Stimulated activated CD4-positive, alpha-beta T cell treated with anti-CD3 and anti-CD28 coated beads, Interleukin-15, amount 100 ng/mL, for 24 hours (primary cell): ENCODE data around the gene MR1.

Experiments used
- DNase-seq: peaks from one replicate; pipeline ENCODE4 v3.0.0-alpha.2; 2020

MR1 gene

GRCh38 chr1:181064702-181065101 lies 30.9 kb downstream of the MR1 start:
- no peak for DNase-seq

- DNase-seq, result no peak
Measured at GRCh38 chr1:181073638-181074037, 39.9 kb downstream of the MR1 start.

- DNase-seq, result no peak
Measured at GRCh38 chr1:181075766-181076350, 42.1 kb downstream of the MR1 start.

GRCh38 chr1:181076852-181077251 lies 43.1 kb downstream of the MR1 start:
- DNase-seq, result no peak

GRCh38 chr1:181077576-181078242 lies 43.9 kb downstream of the MR1 start:
- no peak for DNase-seq

GRCh38 chr1:181079382-181079781 lies 45.6 kb downstream of the MR1 start:
- no peak for DNase-seq

- no peak for DNase-seq
Measured at GRCh38 chr1:181079920-181080319, 46.1 kb downstream of the MR1 start.

GRCh38 chr1:181080556-181080955 lies 46.8 kb downstream of the MR1 start:
- DNase-seq, result no peak

GRCh38 chr1:181081395-181081794 lies 47.6 kb downstream of the MR1 start:
- DNase-seq, result no peak

GRCh38 chr1:181083842-181084605 lies 50.2 kb downstream of the MR1 start:
- DNase-seq, result peak; percentile 55

GRCh38 chr1:181084606-181084969 lies 50.8 kb downstream of the MR1 start:
- no peak for DNase-seq

GRCh38 chr1:181086091-181086490 lies 52.3 kb downstream of the MR1 start:
- no peak for DNase-seq

GRCh38 chr1:181086926-181087325 lies 53.1 kb downstream of the MR1 start:
- no peak for DNase-seq

- peak; percentile 49 for DNase-seq
Measured at GRCh38 chr1:181087400-181087901, 53.7 kb downstream of the MR1 start.

GRCh38 chr1:181088079-181089016 lies 54.6 kb downstream of the MR1 start, which contains the start of gene IER5:
TSS of gene IER5 (plus strand) at chr1:181088700. CDS start at chr1:181088903, 203 bp downstream.
- peak; percentile 96 for DNase-seq

GRCh38 chr1:181089017-181089675 lies 55.4 kb downstream of the MR1 start:
- DNase-seq, result peak; percentile 51

- DNase-seq, result peak; percentile 82
Measured at GRCh38 chr1:181089676-181090544, 56.1 kb downstream of the MR1 start.

GRCh38 chr1:181090641-181091126 lies 56.9 kb downstream of the MR1 start:
- peak; percentile 62 for DNase-seq

- DNase-seq, result no peak
Measured at GRCh38 chr1:181091309-181092040, 57.7 kb downstream of the MR1 start.

- no peak for DNase-seq
Measured at GRCh38 chr1:181092056-181092455, 58.3 kb downstream of the MR1 start.
